Muscle of leg (tissue), 16 donors: Measurements from ENCODE around the gene UGT1A1. TPM values are rescaled to one million over a fixed set of nuclear protein-coding genes. Genes with fewer than 3 reads are reported as not detected.
"Not testable (repeated sequence)": the region's sequence is repeated elsewhere in the genome, so short reads cannot be mapped to it uniquely, and the experiment has no call there.

ENCODE experiments used
- DNase-seq: peaks from one replicate; pipeline ENCODE4 v3.0.0; 2013
- H3K27ac ChIP-seq: one replicate; pipeline ENCODE4 v1.5.1; 2013; ENCODE audit warnings: mild to moderate bottlenecking, low read length, control low read depth
- H3K27me3 ChIP-seq: one replicate; pipeline ENCODE4 v1.6.1; 2013; ENCODE audit warnings: low read length; ENCODE audit not compliant: control insufficient read depth, insufficient read depth
- H3K36me3 ChIP-seq: one replicate; pipeline ENCODE4 v1.6.1; 2013; ENCODE audit warnings: low read length; ENCODE audit not compliant: control insufficient read depth, insufficient read depth
- H3K4me1 ChIP-seq: one replicate; pipeline ENCODE4 v1.6.1; 2013; ENCODE audit warnings: low read length; ENCODE audit not compliant: control insufficient read depth, insufficient read depth
- H3K4me3 ChIP-seq: one replicate; pipeline ENCODE4 v1.5.1; 2013; ENCODE audit warnings: low read length, control low read depth
- H3K9me3 ChIP-seq: replicated peaks from 2 replicates; pipeline ENCODE4 v1.6.1; 2013; ENCODE audit warnings: low read depth, low read length; ENCODE audit not compliant: control insufficient read depth
- WGBS: methylation state at CpG from one replicate; pipeline ENCODE4 v1.1.5; 2013; ENCODE audit warnings: missing lambda C conversion rate; ENCODE audit not compliant: insufficient coverage; 5-methylcytosine and 5-hydroxymethylcytosine counted together
- long read RNA-seq, 11 donors: transcript quantifications; one replicate each; lab custom pipeline, GENCODE V29; 2026
- polyA plus RNA-seq, 8 donors: library from polyadenylated mRNA; unstranded; fragments of 120-200 nt; gene quantifications; one replicate each; pipeline versions ENCODE4 v1.2.1 to v1.2.3, GENCODE V29; 2013; ENCODE audit warnings: inconsistent platforms in 1 of 8, low replicate concordance in 1 of 8; ENCODE audit not compliant: insufficient read length in 8 of 8, insufficient read depth in 1 of 8
- total RNA-seq: library from RNA; stranded (reverse); fragments of 120-200 nt; gene quantifications from one replicate; pipeline ENCODE4 v1.2.4, GENCODE V29; 2013

The UGT1A1 gene
- not detected for total RNA-seq
- under 1 TPM in 4 of 8 donors, not detected in 4; 0.04 to 0.10 (median 0.08) TPM for polyA plus RNA-seq
- long read RNA-seq, donor 1, result 0 reads
- long read RNA-seq, donor 2, result 0 reads
- long read RNA-seq, donor 3, result 0 reads
- long read RNA-seq, donor 4, result 0 reads
- long read RNA-seq, donor 5, result 0 reads
- long read RNA-seq, donor 6, result 0 reads
- long read RNA-seq, donor 7, result 0 reads
- long read RNA-seq, donor 8, result 0 reads
- long read RNA-seq, donor 9, result 0 reads
- long read RNA-seq, donor 10, result 0 reads
- long read RNA-seq, donor 11, result 0 reads

- no peak within 1 kb of the TSS for H3K27ac ChIP-seq
These were observed at the start of gene UGT1A1 for GRCh38 chr2:233760043-233760442. Gene UGT1A1 (plus strand): TSS chr2:233760270. CDS start chr2:233760288, 18 bp downstream.

GRCh38 chr2:233711312-233712008 lies 48.6 kb upstream of the UGT1A1 start:
- no peaks in the 10 kb centered on the region for H3K9me3 ChIP-seq
- peak; percentile 52 for DNase-seq
- H3K4me3 ChIP-seq, result no peak overlapping the region
- H3K4me1 ChIP-seq, result peaks cover 3% of the 10 kb centered on the region
- H3K27ac ChIP-seq, result no peak overlapping the region
- no peaks in the 10 kb centered on the region for H3K27me3 ChIP-seq
- WGBS, result 54% methylated on average over 7 of the region's 11 CpGs
- no peaks in the 10 kb centered on the region for H3K36me3 ChIP-seq

More at GRCh38 chr2:233760043-233760442, at the start of gene UGT1A1:
- H3K9me3 ChIP-seq, result no peaks in the 10 kb centered on the region
- 100% methylated on average over 3 of the region's 6 CpGs for WGBS
- H3K36me3 ChIP-seq, result no peaks in the 10 kb centered on the region
- no peak within 1 kb of the TSS for H3K4me3 ChIP-seq
- peaks cover 8% of the 10 kb centered on the region for H3K27me3 ChIP-seq
- DNase-seq, result no peak
- H3K4me1 ChIP-seq, result no peaks in the 10 kb centered on the region

- H3K9me3 ChIP-seq, result no peaks in the 10 kb centered on the region
- H3K27ac ChIP-seq, result no peak within 1 kb of the TSS
- no peaks in the 10 kb centered on the region for H3K36me3 ChIP-seq
- no peak for DNase-seq
- H3K27me3 ChIP-seq, result peaks cover 2% of the 10 kb centered on the region
- no peaks in the 10 kb centered on the region for H3K4me1 ChIP-seq
- WGBS, result 90% methylated on average over 11 of the region's 14 CpGs
- no peak within 1 kb of the TSS for H3K4me3 ChIP-seq
These were observed 47.3 kb upstream of the UGT1A1 start, which contains the start of gene UGT1A5 for GRCh38 chr2:233712611-233713261. Gene UGT1A5 (plus strand): TSS chr2:233712907. CDS start chr2:233712992, 85 bp downstream.

- H3K4me1 ChIP-seq, result no peaks in the 10 kb centered on the region
- H3K27me3 ChIP-seq, result peaks cover 2% of the 10 kb centered on the region
- H3K27ac ChIP-seq, result no peak overlapping the region
- no peak for DNase-seq
- H3K9me3 ChIP-seq, result no peaks in the 10 kb centered on the region
- 85% methylated on average over 5 of the region's 7 CpGs for WGBS
- H3K4me3 ChIP-seq, result no peak overlapping the region
- no peaks in the 10 kb centered on the region for H3K36me3 ChIP-seq
These were observed 46.8 kb upstream of the UGT1A1 start for GRCh38 chr2:233713262-233713615.

GRCh38 chr2:233714121-233714520 lies 45.9 kb upstream of the UGT1A1 start:
- no peak overlapping the region for H3K4me3 ChIP-seq
- H3K4me1 ChIP-seq, result no peaks in the 10 kb centered on the region
- no peaks in the 10 kb centered on the region for H3K9me3 ChIP-seq
- no peak overlapping the region for H3K27ac ChIP-seq
- DNase-seq, result no peak
- H3K27me3 ChIP-seq, result peaks cover 2% of the 10 kb centered on the region
- WGBS, result 74% methylated on average over 2 of the region's 2 CpGs
- H3K36me3 ChIP-seq, result no peaks in the 10 kb centered on the region

- Histone ChIP-seq H3K36me3 (no peaks in the 10 kb centered on the region), H3K9me3 (no peaks in the 10 kb centered on the region), H3K27ac (no peak within 1 kb of the TSS), H3K27me3 (peaks cover 2% of the 10 kb centered on the region), H3K4me3 (no peak within 1 kb of the TSS), H3K4me1 (no peaks in the 10 kb centered on the region)
- DNase-seq, result no peak
- 72% methylated on average over 7 of the region's 7 CpGs for WGBS
These were observed 41.5 kb upstream of the UGT1A1 start, which contains the start of gene UGT1A4 for GRCh38 chr2:233718552-233718951. Gene UGT1A4 (plus strand): TSS chr2:233718736. CDS start chr2:233718821, 85 bp downstream.

GRCh38 chr2:233728723-233729301 lies 31.3 kb upstream of the UGT1A1 start, which contains the start of gene UGT1A3:
Gene UGT1A3 (plus strand): TSS chr2:233729042. CDS start chr2:233729127, 85 bp downstream.
- Histone ChIP-seq H3K4me1 (no peaks in the 10 kb centered on the region), H3K4me3 (no peak within 1 kb of the TSS), H3K27ac (no peak within 1 kb of the TSS), H3K27me3 (no peaks in the 10 kb centered on the region), H3K36me3 (no peaks in the 10 kb centered on the region), H3K9me3 (no peaks in the 10 kb centered on the region)
- 86% methylated on average over 8 of the region's 8 CpGs for WGBS
- no peak for DNase-seq

- WGBS, result 85% methylated on average over 10 of the region's 14 CpGs
- H3K27me3 ChIP-seq, DNase-seq, H3K9me3 ChIP-seq, H3K36me3 ChIP-seq, H3K4me3 ChIP-seq, H3K27ac ChIP-seq, H3K4me1 ChIP-seq: not testable (repeated sequence)
These were observed 23.0 kb upstream of the UGT1A1 start for GRCh38 chr2:233736868-233737653.

GRCh38 chr2:233740870-233741269 lies 19.2 kb upstream of the UGT1A1 start:
- DNase-seq, result no peak
- WGBS, result 100% methylated on average over 1 of the region's 2 CpGs
- no peaks in the 10 kb centered on the region for H3K36me3 ChIP-seq
- no peak overlapping the region for H3K4me3 ChIP-seq
- no peaks in the 10 kb centered on the region for H3K9me3 ChIP-seq
- no peak overlapping the region for H3K27ac ChIP-seq
- H3K27me3 ChIP-seq, result no peaks in the 10 kb centered on the region
- H3K4me1 ChIP-seq, result no peaks in the 10 kb centered on the region
